ENCODE results near the gene CSF3.

DNA sequence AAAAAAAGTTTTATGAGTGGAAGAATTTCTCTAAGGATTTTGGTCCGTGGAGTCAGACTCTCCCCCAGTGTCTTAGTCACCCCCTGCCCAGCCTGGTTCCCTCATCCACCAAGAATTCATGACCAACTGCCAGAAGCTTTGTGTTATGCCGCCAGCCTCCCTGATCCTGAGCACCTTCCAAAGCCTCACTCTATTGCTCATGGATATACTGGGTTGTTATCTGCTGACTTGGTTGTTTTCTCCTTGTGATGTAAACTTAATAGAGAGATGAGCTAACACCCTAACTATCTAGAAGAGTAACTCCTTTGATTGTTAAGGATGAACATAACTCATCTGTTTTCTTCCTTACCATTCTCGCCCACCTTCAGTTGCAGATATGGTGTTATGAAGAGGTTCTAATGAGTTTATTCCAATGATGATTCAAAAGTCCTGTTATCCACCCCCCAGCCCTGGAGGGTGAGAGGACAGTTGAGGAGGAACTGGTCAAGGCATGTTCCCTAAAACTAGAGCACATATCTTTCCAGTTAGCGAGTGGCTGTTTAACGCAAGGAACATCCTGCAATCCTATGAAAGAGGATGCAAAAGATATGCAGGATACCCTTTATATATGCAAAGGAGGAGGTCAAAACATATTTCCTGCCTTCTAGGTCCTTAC lies 36.1 kb upstream of the CSF3 start:
- TF ChIP-seq GABPA (IDR thresholded peaks at IDR 0.05; ENCODE audit: low read depth, low read length), result no peak
- TF ChIP-seq GABPA (CRISPR knock-in tag; IDR thresholded peaks at IDR 0.05; ENCODE audit: low read depth), result no peak
- no peak for TF ChIP-seq ZNF253 (CRISPR knock-in tag; IDR thresholded peaks at IDR 0.05; ENCODE audit: borderline replicate concordance)
- no peak for TF ChIP-seq HOXA7 (CRISPR knock-in tag; IDR thresholded peaks at IDR 0.05)
- no peak for TF ChIP-seq POLR2AphosphoS5 (IDR thresholded peaks at IDR 0.05; ENCODE audit: low read depth, low read length)
- TF ChIP-seq, protein P1, sequence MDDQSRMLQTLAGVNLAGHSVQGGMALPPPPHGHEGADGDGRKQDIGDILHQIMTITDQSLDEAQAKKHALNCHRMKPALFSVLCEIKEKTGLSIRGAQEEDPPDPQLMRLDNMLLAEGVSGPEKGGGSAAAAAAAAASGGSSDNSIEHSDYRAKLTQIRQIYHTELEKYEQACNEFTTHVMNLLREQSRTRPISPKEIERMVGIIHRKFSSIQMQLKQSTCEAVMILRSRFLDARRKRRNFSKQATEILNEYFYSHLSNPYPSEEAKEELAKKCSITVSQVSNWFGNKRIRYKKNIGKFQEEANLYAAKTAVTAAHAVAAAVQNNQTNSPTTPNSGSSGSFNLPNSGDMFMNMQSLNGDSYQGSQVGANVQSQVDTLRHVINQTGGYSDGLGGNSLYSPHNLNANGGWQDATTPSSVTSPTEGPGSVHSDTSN (CRISPR knock-in tag; IDR thresholded peaks at IDR 0.05; ENCODE audit: borderline replicate concordance), result no peak
- no peak for TF ChIP-seq RNF2 (conservative IDR thresholded peaks at IDR 0.05; ENCODE audit: low read depth)
- TF ChIP-seq, protein P2, sequence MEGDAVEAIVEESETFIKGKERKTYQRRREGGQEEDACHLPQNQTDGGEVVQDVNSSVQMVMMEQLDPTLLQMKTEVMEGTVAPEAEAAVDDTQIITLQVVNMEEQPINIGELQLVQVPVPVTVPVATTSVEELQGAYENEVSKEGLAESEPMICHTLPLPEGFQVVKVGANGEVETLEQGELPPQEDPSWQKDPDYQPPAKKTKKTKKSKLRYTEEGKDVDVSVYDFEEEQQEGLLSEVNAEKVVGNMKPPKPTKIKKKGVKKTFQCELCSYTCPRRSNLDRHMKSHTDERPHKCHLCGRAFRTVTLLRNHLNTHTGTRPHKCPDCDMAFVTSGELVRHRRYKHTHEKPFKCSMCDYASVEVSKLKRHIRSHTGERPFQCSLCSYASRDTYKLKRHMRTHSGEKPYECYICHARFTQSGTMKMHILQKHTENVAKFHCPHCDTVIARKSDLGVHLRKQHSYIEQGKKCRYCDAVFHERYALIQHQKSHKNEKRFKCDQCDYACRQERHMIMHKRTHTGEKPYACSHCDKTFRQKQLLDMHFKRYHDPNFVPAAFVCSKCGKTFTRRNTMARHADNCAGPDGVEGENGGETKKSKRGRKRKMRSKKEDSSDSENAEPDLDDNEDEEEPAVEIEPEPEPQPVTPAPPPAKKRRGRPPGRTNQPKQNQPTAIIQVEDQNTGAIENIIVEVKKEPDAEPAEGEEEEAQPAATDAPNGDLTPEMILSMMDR (CRISPR knock-in tag; IDR thresholded peaks at IDR 0.05), result no peak
- no peak for TF ChIP-seq ZNF230 (CRISPR knock-in tag; IDR thresholded peaks at IDR 0.05)
- TF ChIP-seq ATF1 (CRISPR knock-in tag; IDR thresholded peaks at IDR 0.05), result no peak
- no peak for TF ChIP-seq ZNF7 (CRISPR knock-in tag; IDR thresholded peaks at IDR 0.05)
- no peak for TF ChIP-seq YY1 (IDR thresholded peaks at IDR 0.05; ENCODE audit: insufficient read depth, insufficient replicate concordance, low read depth, low read length)

Data from HepG2 (cell line).